Neuronal stem cell (in vitro differentiated cells): Measurements from ENCODE around the gene SRGAP2C.
"Not testable (repeated sequence)": the region's sequence is repeated elsewhere in the genome, so short reads cannot be mapped to it uniquely, and the experiment has no call there.

Source experiments
- DNase-seq: peaks from one replicate; pipeline ENCODE4 v3.0.0-alpha.2; 2013; ENCODE audit warnings: low spot score
- H2AFZ ChIP-seq: one replicate; pipeline ENCODE4 v1.6.1; 2013; ENCODE audit warnings: mild to moderate bottlenecking, low read length, inconsistent platforms
- H2AK5ac ChIP-seq: 2 replicates; pipeline ENCODE4 v1.6.1; 2013; ENCODE audit warnings: low read depth, mild to moderate bottlenecking, inconsistent platforms, low read length, moderate library complexity, mixed read lengths
- H2BK120ac ChIP-seq: 2 replicates; pipeline ENCODE4 v1.6.1; 2013; ENCODE audit warnings: low read depth, mild to moderate bottlenecking, inconsistent platforms, low read length, moderate library complexity, mixed read lengths
- H2BK12ac ChIP-seq: one replicate; pipeline ENCODE4 v1.6.1; 2013; ENCODE audit warnings: low read length, inconsistent platforms
- H2BK15ac ChIP-seq: 2 replicates; pipeline ENCODE4 v1.6.1; 2013; ENCODE audit warnings: mild to moderate bottlenecking, low read length, inconsistent platforms, mixed read lengths
- H2BK5ac ChIP-seq: one replicate; pipeline ENCODE4 v1.6.1; 2013; ENCODE audit warnings: inconsistent platforms, mild to moderate bottlenecking, low read length, moderate library complexity
- H3K14ac ChIP-seq: one replicate; pipeline ENCODE4 v1.6.1; 2013; ENCODE audit warnings: low read length, inconsistent platforms
- H3K18ac ChIP-seq: 2 replicates; pipeline ENCODE4 v1.6.1; 2013; ENCODE audit warnings: low read length, inconsistent platforms
- H3K23ac ChIP-seq: 2 replicates; pipeline ENCODE4 v1.6.1; 2013; ENCODE audit warnings: low read depth, mild to moderate bottlenecking, mixed read lengths, low read length, inconsistent platforms; ENCODE audit not compliant: poor library complexity
- H3K27ac ChIP-seq: replicated peaks from 3 replicates; pipeline ENCODE4 v1.5.1; 2013; ENCODE audit warnings: low read length, inconsistent platforms
- H3K27me3 ChIP-seq, 3 experiments: 2 replicates each; pipeline ENCODE4 v1.6.1; 2013; ENCODE audit warnings: low read length in 3 of 3, mild to moderate bottlenecking in 2 of 3, inconsistent platforms in 1 of 3, low read depth in 1 of 3, mixed read lengths in 1 of 3, moderate library complexity in 1 of 3; ENCODE audit not compliant: control insufficient read depth in 3 of 3, insufficient read depth in 3 of 3
- H3K36me3 ChIP-seq, 2 donors: replicated peaks in 1 of 2; 2 replicates each; pipeline ENCODE4 v1.6.1; 2013; ENCODE audit warnings: low read length in 2 of 2; ENCODE audit not compliant: control insufficient read depth in 2 of 2, insufficient read depth in 2 of 2
- H3K4ac ChIP-seq: 2 replicates; pipeline ENCODE4 v1.6.1; 2013; ENCODE audit warnings: inconsistent platforms, mild to moderate bottlenecking, low read length, moderate library complexity
- H3K4me1 ChIP-seq, 2 donors: 1 replicate in 1 of 2; 2 replicates in 1 of 2; pipeline ENCODE4 v1.6.1; 2013; ENCODE audit warnings: low read length in 2 of 2, low read depth in 1 of 2; ENCODE audit not compliant: control insufficient read depth in 2 of 2, insufficient read depth in 1 of 2
- H3K4me2 ChIP-seq: one replicate; pipeline ENCODE4 v1.6.1; 2013; ENCODE audit warnings: mild to moderate bottlenecking, low read length, inconsistent platforms; ENCODE audit not compliant: insufficient read depth, poor library complexity, severe bottlenecking
- H3K4me3 ChIP-seq, 2 donors: 2 replicates each; pipeline ENCODE4 v1.5.1; 2013; ENCODE audit warnings: low read length in 2 of 2, mild to moderate bottlenecking in 2 of 2, inconsistent platforms in 1 of 2, moderate library complexity in 1 of 2
- H3K79me1 ChIP-seq: one replicate; pipeline ENCODE4 v1.6.1; 2013; ENCODE audit warnings: low read depth, mild to moderate bottlenecking, inconsistent platforms, low read length, moderate library complexity
- H3K9ac ChIP-seq: one replicate; pipeline ENCODE4 v1.6.1; 2013; ENCODE audit warnings: mild to moderate bottlenecking, low read depth, low read length, inconsistent platforms; ENCODE audit not compliant: poor library complexity
- H3K9me3 ChIP-seq, 2 donors: replicated peaks in 1 of 2; 2 replicates each; pipeline versions ENCODE3 to v1.6.1; 2013; ENCODE audit warnings: low read length in 2 of 2, mild to moderate bottlenecking in 2 of 2, inconsistent platforms in 1 of 2, low read depth in 1 of 2, mixed read lengths in 1 of 2, moderate library complexity in 1 of 2; ENCODE audit not compliant: control insufficient read depth in 2 of 2, insufficient read depth in 1 of 2
- H4K8ac ChIP-seq: one replicate; pipeline ENCODE4 v1.6.1; 2013; ENCODE audit warnings: low read depth, mild to moderate bottlenecking, inconsistent platforms, low read length, moderate library complexity
- H4K91ac ChIP-seq: one replicate; pipeline ENCODE4 v1.6.1; 2013; ENCODE audit warnings: low read length, low read depth, mild to moderate bottlenecking, inconsistent platforms; ENCODE audit not compliant: poor library complexity
- WGBS, 2 donors: extraction: QIAGEN DNeasy Blood & Tissue Kit; methylation state at CpG; one replicate each; pipeline ENCODE4 v1.1.7; 2013; ENCODE audit warnings: missing lambda C conversion rate in 2 of 2, mixed read lengths in 1 of 2; ENCODE audit not compliant: insufficient read length in 2 of 2, insufficient replicate concordance in 1 of 2; ENCODE audit errors: extremely low coverage in 2 of 2; 5-methylcytosine and 5-hydroxymethylcytosine counted together

The SRGAP2C gene

GRCh38 chr1:121230636-121231035 is 45.9 kb downstream of the SRGAP2C start:
- no CpG with 5 or more reads among the region's 4 CpGs for WGBS, 2 donors
- H2BK120ac ChIP-seq, H3K23ac ChIP-seq, H2AK5ac ChIP-seq, H4K91ac ChIP-seq, H3K27ac ChIP-seq, H2BK12ac ChIP-seq, H3K18ac ChIP-seq, H3K4me1 ChIP-seq, H4K8ac ChIP-seq, DNase-seq, H3K36me3 ChIP-seq, H3K4me3 ChIP-seq, H2BK15ac ChIP-seq, H3K79me1 ChIP-seq, H3K9me3 ChIP-seq, H2AFZ ChIP-seq, H3K27me3 ChIP-seq, H3K4me2 ChIP-seq, H3K9ac ChIP-seq, H3K4ac ChIP-seq, H3K14ac ChIP-seq, H2BK5ac ChIP-seq: not testable (repeated sequence)

GRCh38 chr1:121232445-121233125 is 47.8 kb downstream of the SRGAP2C start:
- not testable (repeated sequence) for H2AFZ ChIP-seq, H3K4me3 ChIP-seq, H3K79me1 ChIP-seq, H3K23ac ChIP-seq, DNase-seq, H3K4me1 ChIP-seq, H3K9ac ChIP-seq, H2BK15ac ChIP-seq, H2BK120ac ChIP-seq, H3K9me3 ChIP-seq, H3K27ac ChIP-seq, H3K36me3 ChIP-seq, H4K91ac ChIP-seq, H2BK12ac ChIP-seq, H3K14ac ChIP-seq, H3K4me2 ChIP-seq, H3K18ac ChIP-seq, H3K4ac ChIP-seq, H4K8ac ChIP-seq, H3K27me3 ChIP-seq, H2BK5ac ChIP-seq, H2AK5ac ChIP-seq
- no CpG with 5 or more reads among the region's 4 CpGs for WGBS, 2 donors

GRCh38 chr1:121234090-121234759 is 49.5 kb downstream of the SRGAP2C start:
- H3K23ac ChIP-seq, H4K91ac ChIP-seq, H3K4me2 ChIP-seq, H3K27ac ChIP-seq, H2BK15ac ChIP-seq, H3K9me3 ChIP-seq, H2AK5ac ChIP-seq, H3K36me3 ChIP-seq, H3K18ac ChIP-seq, H3K4me3 ChIP-seq, H3K14ac ChIP-seq, H2AFZ ChIP-seq, H4K8ac ChIP-seq, H2BK12ac ChIP-seq, H3K4me1 ChIP-seq, H2BK120ac ChIP-seq, H3K9ac ChIP-seq, H3K27me3 ChIP-seq, DNase-seq, H3K79me1 ChIP-seq, H2BK5ac ChIP-seq, H3K4ac ChIP-seq: not testable (repeated sequence)
- no CpG with 5 or more reads among the region's 6 CpGs for WGBS, 2 donors

DNA sequence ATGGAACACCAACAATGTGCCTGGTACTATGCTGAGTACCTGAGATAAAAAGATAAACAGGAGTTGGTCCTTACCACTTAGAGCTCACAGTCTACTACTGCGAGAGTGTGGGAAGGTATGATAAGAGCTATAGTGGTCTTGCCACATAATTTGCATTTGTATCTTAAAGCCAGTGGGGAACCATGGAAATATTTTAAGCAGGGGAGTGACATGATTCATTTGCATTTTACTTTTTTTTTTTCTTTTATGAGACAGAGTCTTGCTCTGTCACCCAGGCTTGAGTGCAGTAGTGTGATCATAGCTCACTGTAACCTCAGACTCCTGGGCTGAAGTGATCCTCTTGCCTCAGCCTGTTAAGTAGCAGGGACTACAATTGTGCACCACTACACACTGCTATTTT is 53.6 kb downstream of the SRGAP2C start:
- not testable (repeated sequence) for H4K8ac ChIP-seq, H3K27me3 ChIP-seq, H3K9ac ChIP-seq, H2AFZ ChIP-seq, H3K36me3 ChIP-seq, H3K9me3 ChIP-seq, H3K4me1 ChIP-seq, H3K4me2 ChIP-seq, H4K91ac ChIP-seq, H2BK120ac ChIP-seq, DNase-seq, H3K27ac ChIP-seq, H3K4ac ChIP-seq, H3K14ac ChIP-seq, H2BK5ac ChIP-seq, H2BK12ac ChIP-seq, H2AK5ac ChIP-seq, H3K18ac ChIP-seq, H3K23ac ChIP-seq, H3K4me3 ChIP-seq, H2BK15ac ChIP-seq, H3K79me1 ChIP-seq
- WGBS, 2 donors = no CpG with 5 or more reads among the region's 1 CpG
